NT2/D1 (cell line): Measurements from ENCODE around the gene DDHD1.

Experiments
- SUZ12 ChIP-seq: IDR thresholded peaks from 2 replicates; pipeline ENCODE4 v1.6.1; 2011; ENCODE audit not compliant: insufficient read length, insufficient read depth; ENCODE audit errors: extremely low read depth
- ZNF274 ChIP-seq: IDR thresholded peaks from 2 replicates; pipeline ENCODE4 v1.6.1; 2011; ENCODE audit warnings: mild to moderate bottlenecking, low read depth, low read length

GRCh38 chr14:53180272-53181221, 27.4 kb upstream of the DDHD1 start:
- TF ChIP-seq SUZ12 (no peak), ZNF274 (no peak)
